Measurements from ENCODE around the gene ZNF783. TPM values are rescaled to one million over a fixed set of nuclear protein-coding genes. Genes with fewer than 3 reads are reported as not detected.
A peak's percentile ranks its signal among the peaks of the same experiment; 100 is the strongest.

ZNF783 gene
- total RNA-seq, 2 experiments from 2014 or later, result 13.2 to 13.4 TPM

GRCh38 chr7:149239345-149240143, 22.5 kb upstream of the ZNF783 start, which contains the start of gene ZNF212:
TSS of gene ZNF212 (plus strand) at chr7:149239651. CDS start at chr7:149239779, 128 bp downstream.
- TF ChIP-seq CTCF (IDR thresholded peaks at IDR 0.05), result peak; percentile 77
- peaks cover 15% of the 10 kb centered on the region for H3K36me3 Mint-ChIP-seq (ENCODE audit: low read depth)
- CTCF ChIA-PET, result interaction anchor here (0.7 to 1.5 kb wide), 7 partner anchors 22 to 219 kb away, joined by 3 to 9 read pairs (median 3); partner anchors contain the start of gene ZNF783
- ATAC-seq (peak; percentile 100), DNase-seq (peak; percentile 93)
- peak within 1 kb of the TSS; percentile 94 for H3K4me3 Mint-ChIP-seq
- POLR2A ChIA-PET, result interaction anchor here (1.0 to 2.5 kb wide), 8 partner anchors 10 to 114 kb away, joined by 3 to 8 read pairs (median 5); partner anchors contain the start of gene ZNF425
- peaks cover 5% of the 10 kb centered on the region for H3K9me3 Mint-ChIP-seq
- H3K27me3 Mint-ChIP-seq, result no peaks in the 10 kb centered on the region
- intact Hi-C loops (cut with micrococcal nuclease), result no loop called here
- peak within 1 kb of the TSS; percentile 91 for H3K27ac Mint-ChIP-seq
- peaks cover 32% of the 10 kb centered on the region for H3K4me1 Mint-ChIP-seq (ENCODE audit: low read depth)

- intact Hi-C loops (cut with micrococcal nuclease), result no loop called here
- H3K27ac Mint-ChIP-seq, result peak overlapping the region; percentile 91
- peak overlapping the region; percentile 94 for H3K4me3 Mint-ChIP-seq
- peaks cover 42% of the 10 kb centered on the region for H3K4me1 Mint-ChIP-seq (ENCODE audit: low read depth)
- POLR2A ChIA-PET, result interaction anchor here (1.0 to 2.5 kb wide), 8 partner anchors 10 to 116 kb away, joined by 3 to 8 read pairs (median 5); partner anchors contain the start of gene ZNF425
- no peak for TF ChIP-seq CTCF (IDR thresholded peaks at IDR 0.05)
- H3K36me3 Mint-ChIP-seq (ENCODE audit: low read depth), result peaks cover 17% of the 10 kb centered on the region
- no peak for ATAC-seq
- CTCF ChIA-PET, result interaction anchor here (1.1 to 1.5 kb wide), 7 partner anchors 21 to 218 kb away, joined by 3 to 9 read pairs (median 3); partner anchors contain the start of gene ZNF783
- DNase-seq, result no peak
- no peaks in the 10 kb centered on the region for H3K27me3 Mint-ChIP-seq
- peaks cover 5% of the 10 kb centered on the region for H3K9me3 Mint-ChIP-seq
These were observed 21.4 kb upstream of the ZNF783 start for GRCh38 chr7:149240637-149241036.

GRCh38 chr7:149241696-149242095, 20.3 kb upstream of the ZNF783 start:
- peaks cover 23% of the 10 kb centered on the region for H3K36me3 Mint-ChIP-seq (ENCODE audit: low read depth)
- ChIA-PET POLR2A (interaction anchor here (0.9 to 2.5 kb wide), 5 partner anchors 11 to 116 kb away, joined by 3 to 8 read pairs (median 5); partner anchors contain the start of gene ZNF425), CTCF (interaction anchor here (1.1 kb wide), 1 partner anchor 20 kb away, joined by 3 read pairs; the partner anchor contains the start of gene ZNF783)
- peaks cover 48% of the 10 kb centered on the region for H3K4me1 Mint-ChIP-seq (ENCODE audit: low read depth)
- H3K9me3 Mint-ChIP-seq, result peaks cover 5% of the 10 kb centered on the region
- intact Hi-C loops (cut with micrococcal nuclease), result no loop called here
- ATAC-seq (no peak), DNase-seq (no peak)
- TF ChIP-seq CTCF (IDR thresholded peaks at IDR 0.05), result no peak
- H3K27ac Mint-ChIP-seq, result peak overlapping the region; percentile 46
- H3K4me3 Mint-ChIP-seq, result peak overlapping the region; percentile 49
- H3K27me3 Mint-ChIP-seq, result no peaks in the 10 kb centered on the region

GRCh38 chr7:149245244-149245643, 16.8 kb upstream of the ZNF783 start:
- POLR2A ChIA-PET, result interaction anchor here (1.1 kb wide), 1 partner anchor 16 kb away, joined by 4 read pairs; the partner anchor contains the start of gene ZNF783
- peak; percentile 76 for DNase-seq

More at GRCh38 chr7:149245244-149245643, 16.8 kb upstream of the ZNF783 start:
- TF ChIP-seq CTCF (IDR thresholded peaks at IDR 0.05), result no peak
- CTCF ChIA-PET, result interaction anchor here (1.2 kb wide), 1 partner anchor 16 kb away, joined by 4 read pairs; no protein-coding TSS in a partner anchor
- intact Hi-C loops (cut with micrococcal nuclease), result no loop called here
- H3K9me3 Mint-ChIP-seq, result peaks cover 5% of the 10 kb centered on the region
- peaks cover 28% of the 10 kb centered on the region for H3K36me3 Mint-ChIP-seq (ENCODE audit: low read depth)
- H3K4me3 Mint-ChIP-seq, result peak overlapping the region; percentile 3
- no peaks in the 10 kb centered on the region for H3K27me3 Mint-ChIP-seq
- peak overlapping the region; percentile 81 for H3K27ac Mint-ChIP-seq
- peak; percentile 80 for ATAC-seq
- peaks cover 62% of the 10 kb centered on the region for H3K4me1 Mint-ChIP-seq (ENCODE audit: low read depth)

Data from activated CD8-positive, alpha-beta T cell treated with anti-CD3 and anti-CD28 coated beads for 36 hours (primary cell).